Stomach (tissue), 4 donors: ENCODE data around the gene USP48.

Experiments used
- EP300 ChIP-seq: sonication (generic); formaldehyde crosslinking; IDR thresholded peaks from one replicate; pipeline ENCODE4 v1.6.1; 2017; ENCODE audit warnings: antibody characterized with exemption
- POLR2A ChIP-seq, 4 donors: fragments of 450-650 bp; IDR thresholded peaks; one replicate each; pipeline ENCODE4 v1.6.1; 2016; ENCODE audit warnings: antibody characterized with exemption in 4 of 4, control low read depth in 2 of 4, mild to moderate bottlenecking in 1 of 4, moderate library complexity in 1 of 4
- POLR2AphosphoS5 ChIP-seq, 3 donors: sonication (generic); formaldehyde crosslinking; IDR thresholded peaks; one replicate each; pipeline ENCODE4 v1.6.1; 2016; ENCODE audit warnings: antibody characterized with exemption in 3 of 3
- TF ChIP-seq, protein P1 (sequence below), 7 experiments: fragments of 450-650 bp in 4 of 7; fragments of 200-600 bp in 3 of 7; sonication (generic) in 3 of 7; IDR thresholded peaks; one replicate each; pipeline ENCODE4 v1.5.1; 2016 to 2019; ENCODE audit warnings: antibody characterized with exemption in 7 of 7, control low read depth in 2 of 7, mild to moderate bottlenecking in 1 of 7

DNA sequence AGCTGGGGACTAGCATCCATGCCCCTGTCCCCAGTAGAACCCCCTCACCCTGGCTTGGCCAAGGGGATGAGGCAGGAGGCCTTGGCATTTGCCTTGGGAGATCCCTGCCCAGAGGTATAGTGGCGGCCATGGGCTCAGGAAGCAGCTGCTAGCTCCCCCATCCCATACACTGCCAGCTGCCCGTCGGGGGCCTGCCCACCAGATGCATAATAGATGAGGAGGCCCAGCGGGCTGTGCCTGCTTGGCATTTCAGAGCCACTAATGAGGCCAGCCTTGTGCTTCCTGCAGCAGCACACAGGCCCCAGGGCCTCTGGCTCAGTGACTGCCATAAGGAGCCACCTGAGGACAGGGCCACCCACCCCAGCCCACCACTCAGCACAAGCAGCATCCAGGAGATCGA lies 137.4 kb downstream of the USP48 start:
- TF ChIP-seq, protein P1, sequence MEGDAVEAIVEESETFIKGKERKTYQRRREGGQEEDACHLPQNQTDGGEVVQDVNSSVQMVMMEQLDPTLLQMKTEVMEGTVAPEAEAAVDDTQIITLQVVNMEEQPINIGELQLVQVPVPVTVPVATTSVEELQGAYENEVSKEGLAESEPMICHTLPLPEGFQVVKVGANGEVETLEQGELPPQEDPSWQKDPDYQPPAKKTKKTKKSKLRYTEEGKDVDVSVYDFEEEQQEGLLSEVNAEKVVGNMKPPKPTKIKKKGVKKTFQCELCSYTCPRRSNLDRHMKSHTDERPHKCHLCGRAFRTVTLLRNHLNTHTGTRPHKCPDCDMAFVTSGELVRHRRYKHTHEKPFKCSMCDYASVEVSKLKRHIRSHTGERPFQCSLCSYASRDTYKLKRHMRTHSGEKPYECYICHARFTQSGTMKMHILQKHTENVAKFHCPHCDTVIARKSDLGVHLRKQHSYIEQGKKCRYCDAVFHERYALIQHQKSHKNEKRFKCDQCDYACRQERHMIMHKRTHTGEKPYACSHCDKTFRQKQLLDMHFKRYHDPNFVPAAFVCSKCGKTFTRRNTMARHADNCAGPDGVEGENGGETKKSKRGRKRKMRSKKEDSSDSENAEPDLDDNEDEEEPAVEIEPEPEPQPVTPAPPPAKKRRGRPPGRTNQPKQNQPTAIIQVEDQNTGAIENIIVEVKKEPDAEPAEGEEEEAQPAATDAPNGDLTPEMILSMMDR (IDR thresholded peaks at IDR 0.05), result no peak
- TF ChIP-seq EP300, result no peak
- no peak for TF ChIP-seq POLR2AphosphoS5 (IDR thresholded peaks at IDR 0.05)
- TF ChIP-seq POLR2A (IDR thresholded peaks at IDR 0.05), result no peak
